ENCODE measurements around the gene KRTAP20-3.

DNA sequence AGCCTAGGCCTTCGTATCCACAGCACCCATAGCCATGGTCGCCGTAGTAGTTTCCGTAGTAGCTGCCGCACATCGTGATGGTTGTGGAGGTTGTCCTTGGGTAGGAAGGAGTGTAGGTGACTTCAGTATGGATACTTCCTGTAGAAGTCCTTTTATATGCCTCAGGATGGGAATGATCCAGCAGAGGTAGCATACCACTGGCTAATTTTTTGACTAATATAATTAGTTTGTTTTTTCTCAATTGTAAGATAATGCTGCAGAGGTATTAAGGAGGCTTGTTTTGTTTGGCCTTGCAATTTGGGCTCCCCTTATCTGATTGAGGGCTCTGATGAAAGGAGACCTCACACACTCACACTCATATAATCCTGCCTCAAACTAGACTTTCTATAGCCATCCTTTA is 43.9 kb upstream of the KRTAP20-3 start, which contains the start of gene KRTAP6-2:
- TF ChIP-seq, protein P1, sequence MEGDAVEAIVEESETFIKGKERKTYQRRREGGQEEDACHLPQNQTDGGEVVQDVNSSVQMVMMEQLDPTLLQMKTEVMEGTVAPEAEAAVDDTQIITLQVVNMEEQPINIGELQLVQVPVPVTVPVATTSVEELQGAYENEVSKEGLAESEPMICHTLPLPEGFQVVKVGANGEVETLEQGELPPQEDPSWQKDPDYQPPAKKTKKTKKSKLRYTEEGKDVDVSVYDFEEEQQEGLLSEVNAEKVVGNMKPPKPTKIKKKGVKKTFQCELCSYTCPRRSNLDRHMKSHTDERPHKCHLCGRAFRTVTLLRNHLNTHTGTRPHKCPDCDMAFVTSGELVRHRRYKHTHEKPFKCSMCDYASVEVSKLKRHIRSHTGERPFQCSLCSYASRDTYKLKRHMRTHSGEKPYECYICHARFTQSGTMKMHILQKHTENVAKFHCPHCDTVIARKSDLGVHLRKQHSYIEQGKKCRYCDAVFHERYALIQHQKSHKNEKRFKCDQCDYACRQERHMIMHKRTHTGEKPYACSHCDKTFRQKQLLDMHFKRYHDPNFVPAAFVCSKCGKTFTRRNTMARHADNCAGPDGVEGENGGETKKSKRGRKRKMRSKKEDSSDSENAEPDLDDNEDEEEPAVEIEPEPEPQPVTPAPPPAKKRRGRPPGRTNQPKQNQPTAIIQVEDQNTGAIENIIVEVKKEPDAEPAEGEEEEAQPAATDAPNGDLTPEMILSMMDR (IDR thresholded peaks at IDR 0.05), result no peak
- TF ChIP-seq ZFX (IDR thresholded peaks at IDR 0.05; ENCODE audit: borderline replicate concordance), result no peak
